DOHH2 (cell line): Measurements from ENCODE around the gene RBM5.

Experiments used
- H3F3A ChIP-seq: fragments of 200-600 bp; sonication (generic), shearing (Covaris generic); 2 replicates; pipeline ENCODE4 v1.6.0; 2016; ENCODE audit warnings: antibody characterized with exemption, mild to moderate bottlenecking; ENCODE audit not compliant: control insufficient read depth, insufficient read depth
- H3K27ac ChIP-seq: fragments of 200-600 bp; sonication (generic); 2 replicates; pipeline ENCODE4 v1.5.1; 2014; ENCODE audit warnings: low read depth, mild to moderate bottlenecking, low read length, moderate library complexity
- H3K27me3 ChIP-seq: fragments of 200-600 bp; sonication (generic); 2 replicates; pipeline ENCODE4 v1.6.1; 2014; ENCODE audit warnings: mild to moderate bottlenecking, low read length, mixed read lengths; ENCODE audit not compliant: control insufficient read depth
- H3K36me3 ChIP-seq: fragments of 200-600 bp; sonication (generic); 2 replicates; pipeline ENCODE4 v1.6.1; 2014; ENCODE audit warnings: mild to moderate bottlenecking, low read length, moderate library complexity, mixed read lengths; ENCODE audit not compliant: control insufficient read depth
- H3K4me1 ChIP-seq: fragments of 200-600 bp; sonication (generic); 2 replicates; pipeline ENCODE4 v1.6.1; 2014; ENCODE audit warnings: mild to moderate bottlenecking, low read length, mixed read lengths; ENCODE audit not compliant: control insufficient read depth
- H3K4me2 ChIP-seq: fragments of 200-600 bp; sonication (generic); 2 replicates; pipeline ENCODE4 v1.6.0; 2014; ENCODE audit warnings: mild to moderate bottlenecking, low read length, moderate library complexity
- H3K4me3 ChIP-seq: fragments of 200-600 bp; sonication (generic); 2 replicates; pipeline ENCODE4 v1.5.1; 2014; ENCODE audit warnings: mild to moderate bottlenecking, low read length, mixed read lengths
- H3K79me2 ChIP-seq: fragments of 200-600 bp; sonication (generic); 2 replicates; pipeline ENCODE4 v1.6.1; 2014; ENCODE audit warnings: mild to moderate bottlenecking, low read length, mixed read lengths; ENCODE audit not compliant: control insufficient read depth
- H3K9me2 ChIP-seq: fragments of 200-600 bp; sonication (generic); replicated peaks from 2 replicates; pipeline ENCODE4 v1.6.1; 2014; ENCODE audit warnings: mild to moderate bottlenecking, low read length, mixed read lengths; ENCODE audit not compliant: control insufficient read depth
- H3K9me3 ChIP-seq: fragments of 200-600 bp; sonication (generic); 2 replicates; pipeline ENCODE4 v1.6.1; 2014; ENCODE audit warnings: antibody characterized with exemption, low read length, mixed read lengths; ENCODE audit not compliant: control insufficient read depth, insufficient read depth
- H4K20me1 ChIP-seq: fragments of 200-600 bp; sonication (generic); 2 replicates; pipeline ENCODE4 v1.6.0; 2014; ENCODE audit warnings: low read depth, mild to moderate bottlenecking, antibody characterized with exemption, low read length, moderate library complexity; ENCODE audit not compliant: control insufficient read depth, insufficient read depth
- EZH2phosphoT487 ChIP-seq: fragments of 200-600 bp; sonication (generic); IDR thresholded peaks from 2 replicates; pipeline ENCODE4 v1.6.1; 2017; ENCODE audit warnings: borderline replicate concordance, mild to moderate bottlenecking, antibody characterized with exemption, low read length, moderate library complexity, mixed read lengths
- TF ChIP-seq, protein P1 (sequence below): fragments of 200-600 bp; sonication (generic); IDR thresholded peaks from one replicate; pipeline ENCODE4 v1.5.1; 2014; ENCODE audit warnings: antibody characterized with exemption, mild to moderate bottlenecking, low read depth, low read length; ENCODE audit not compliant: poor library complexity, severe bottlenecking

Gene RBM5

DNA sequence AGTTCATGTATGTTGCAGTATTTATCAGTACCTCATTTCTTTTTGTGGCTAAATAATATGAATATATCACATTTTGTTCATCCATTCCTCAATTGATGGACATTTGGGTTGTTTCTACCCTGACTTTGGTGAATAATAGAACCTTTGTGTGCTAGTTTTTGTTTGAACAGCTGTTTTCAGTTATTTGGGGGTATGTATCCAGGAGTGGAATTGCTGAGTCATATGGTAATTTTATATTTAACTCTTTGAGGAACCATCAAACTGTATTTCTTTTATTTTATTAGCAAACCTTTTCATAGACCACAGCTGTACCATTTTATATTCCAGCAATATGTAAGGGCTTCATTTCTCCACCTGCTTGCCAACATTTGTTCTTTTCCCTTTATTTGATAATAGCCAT lies 38.4 kb upstream of the RBM5 start:
- peaks cover 90% of the 10 kb centered on the region for H3K36me3 ChIP-seq
- no peak overlapping the region for H3K27ac ChIP-seq
- no peak overlapping the region for H3K4me2 ChIP-seq

DNA sequence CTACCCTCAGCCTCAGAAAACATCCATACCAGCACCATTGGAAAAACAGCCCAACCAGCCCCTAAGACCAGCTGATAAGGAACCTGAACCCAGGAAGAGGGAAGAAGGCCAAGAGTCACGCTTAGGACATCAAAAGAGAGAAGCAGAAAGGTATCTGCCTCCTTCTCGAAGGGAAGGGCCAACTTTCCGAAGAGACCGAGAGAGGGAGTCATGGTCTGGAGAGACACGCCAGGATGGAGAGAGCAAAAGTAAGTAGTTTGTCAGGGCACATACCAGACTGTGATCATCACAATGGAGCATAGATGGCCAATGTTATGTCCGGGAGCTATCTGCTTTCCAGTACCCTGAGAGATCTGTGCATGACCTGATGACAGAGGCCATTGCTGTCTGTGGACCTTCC lies 31.0 kb upstream of the RBM5 start:
- H3K9me2 ChIP-seq, result no peaks in the 10 kb centered on the region
- no peak overlapping the region for H3K4me2 ChIP-seq
- H3K27me3 ChIP-seq, result no peaks in the 10 kb centered on the region
- H3K4me3 ChIP-seq, result no peak overlapping the region
- no peaks in the 10 kb centered on the region for H3K4me1 ChIP-seq
- peaks cover 96% of the 10 kb centered on the region for H3K36me3 ChIP-seq
- TF ChIP-seq EZH2phosphoT487, result no peak
- TF ChIP-seq, protein P1, sequence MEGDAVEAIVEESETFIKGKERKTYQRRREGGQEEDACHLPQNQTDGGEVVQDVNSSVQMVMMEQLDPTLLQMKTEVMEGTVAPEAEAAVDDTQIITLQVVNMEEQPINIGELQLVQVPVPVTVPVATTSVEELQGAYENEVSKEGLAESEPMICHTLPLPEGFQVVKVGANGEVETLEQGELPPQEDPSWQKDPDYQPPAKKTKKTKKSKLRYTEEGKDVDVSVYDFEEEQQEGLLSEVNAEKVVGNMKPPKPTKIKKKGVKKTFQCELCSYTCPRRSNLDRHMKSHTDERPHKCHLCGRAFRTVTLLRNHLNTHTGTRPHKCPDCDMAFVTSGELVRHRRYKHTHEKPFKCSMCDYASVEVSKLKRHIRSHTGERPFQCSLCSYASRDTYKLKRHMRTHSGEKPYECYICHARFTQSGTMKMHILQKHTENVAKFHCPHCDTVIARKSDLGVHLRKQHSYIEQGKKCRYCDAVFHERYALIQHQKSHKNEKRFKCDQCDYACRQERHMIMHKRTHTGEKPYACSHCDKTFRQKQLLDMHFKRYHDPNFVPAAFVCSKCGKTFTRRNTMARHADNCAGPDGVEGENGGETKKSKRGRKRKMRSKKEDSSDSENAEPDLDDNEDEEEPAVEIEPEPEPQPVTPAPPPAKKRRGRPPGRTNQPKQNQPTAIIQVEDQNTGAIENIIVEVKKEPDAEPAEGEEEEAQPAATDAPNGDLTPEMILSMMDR, result no peak
- peaks cover 9% of the 10 kb centered on the region for H3K79me2 ChIP-seq
- H3K27ac ChIP-seq, result no peak overlapping the region
- H3F3A ChIP-seq, result peaks cover 12% of the 10 kb centered on the region
- no peaks in the 10 kb centered on the region for H4K20me1 ChIP-seq
- H3K9me3 ChIP-seq, result no peaks in the 10 kb centered on the region

More for the DNA sequence above, 38.4 kb upstream of the RBM5 start:
- Histone ChIP-seq H3F3A (peaks cover 5% of the 10 kb centered on the region; the same call in 1 of the 2 replicates), H3K9me2 (no peaks in the 10 kb centered on the region), H3K79me2 (peaks cover 46% of the 10 kb centered on the region), H3K4me3 (no peak overlapping the region), H4K20me1 (no peaks in the 10 kb centered on the region), H3K27me3 (no peaks in the 10 kb centered on the region), H3K9me3 (no peaks in the 10 kb centered on the region), H3K4me1 (no peaks in the 10 kb centered on the region)
- TF ChIP-seq, protein P1, result no peak
- no peak for TF ChIP-seq EZH2phosphoT487

DNA sequence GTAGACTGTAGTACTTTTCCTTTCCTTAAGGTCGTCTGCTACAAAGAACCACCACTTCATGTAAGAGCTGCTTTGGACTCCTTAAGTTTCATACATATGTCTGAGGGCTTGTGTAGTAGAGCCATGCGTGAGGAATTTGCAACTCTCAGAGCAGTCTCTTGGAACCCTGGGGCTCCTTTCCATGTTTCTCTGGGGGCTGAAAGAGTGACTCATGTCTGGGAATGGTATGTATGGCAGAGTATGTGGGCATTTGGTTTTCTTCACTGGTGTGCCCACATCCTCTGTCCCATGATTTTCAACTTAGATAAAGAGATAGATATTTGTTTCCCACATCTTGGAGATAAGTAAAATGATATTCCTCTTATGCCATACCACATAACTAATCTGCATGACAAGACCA lies 20.6 kb upstream of the RBM5 start:
- Histone ChIP-seq H3K36me3 (peaks cover 94% of the 10 kb centered on the region), H3F3A (no peaks in the 10 kb centered on the region), H3K4me1 (no peaks in the 10 kb centered on the region), H3K79me2 (no peaks in the 10 kb centered on the region; the same call in 1 of the 2 replicates), H3K27ac (no peak overlapping the region), H4K20me1 (no peaks in the 10 kb centered on the region), H3K9me3 (no peaks in the 10 kb centered on the region), H3K4me3 (no peak overlapping the region), H3K27me3 (no peaks in the 10 kb centered on the region), H3K4me2 (no peak overlapping the region), H3K9me2 (no peaks in the 10 kb centered on the region)
- no peak for TF ChIP-seq EZH2phosphoT487
- TF ChIP-seq, protein P1, result no peak
